ENCODE data around the gene LRRC49.

LRRC49 gene

DNA sequence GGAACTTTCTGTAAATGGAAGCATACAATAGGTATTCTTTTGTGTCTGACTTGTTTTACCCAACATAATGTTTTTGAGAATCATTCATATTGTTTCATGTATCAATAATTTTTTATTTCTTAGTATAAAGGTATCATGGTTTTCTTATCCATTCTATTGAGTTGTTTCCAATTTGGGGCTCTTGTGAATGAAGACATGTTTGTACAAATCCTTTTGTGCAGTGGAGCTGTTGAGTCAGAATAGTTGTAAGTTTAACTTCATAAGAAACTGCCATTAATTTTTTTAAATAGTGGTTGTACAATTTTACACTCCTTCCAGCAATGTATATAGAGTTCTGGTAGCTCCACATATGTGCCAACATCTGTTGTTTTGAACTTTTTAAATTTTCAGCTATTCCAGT lies 163.5 kb downstream of the LRRC49 start:
- Mint-ChIP-seq H3K9me3 (peaks cover 8% of the 10 kb centered on the region), H3K4me3 (no peak overlapping the region), H3K4me1 (ENCODE audit: low read depth) (no peaks in the 10 kb centered on the region), H3K36me3 (ENCODE audit: low read depth) (no peaks in the 10 kb centered on the region), H3K27ac (no peak overlapping the region), H3K27me3 (peaks cover 25% of the 10 kb centered on the region)
- DNase-seq: no peak

DNA sequence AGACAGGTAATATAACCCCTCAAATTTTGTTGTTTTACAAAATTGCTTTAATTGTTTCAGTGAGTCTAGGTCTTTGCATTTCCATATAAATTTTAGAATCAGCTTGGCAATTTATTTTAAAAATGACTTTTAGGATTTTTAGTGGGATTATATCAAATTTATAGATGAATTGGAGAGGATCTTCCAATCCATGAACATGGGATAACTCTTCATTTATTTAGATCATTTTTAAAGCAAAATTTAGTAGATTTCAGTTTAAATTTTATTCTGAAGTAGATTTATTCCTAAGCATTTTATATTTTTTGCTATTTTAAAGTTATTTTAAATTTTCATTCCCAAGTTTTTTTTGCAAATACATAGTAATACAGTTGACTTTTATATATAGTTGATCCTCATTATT lies 164.5 kb downstream of the LRRC49 start:
- DNase-seq: no peak
- H3K27ac Mint-ChIP-seq: no peak overlapping the region
- no peak overlapping the region for H3K4me3 Mint-ChIP-seq
- no peaks in the 10 kb centered on the region for H3K4me1 Mint-ChIP-seq (ENCODE audit: low read depth)
- peaks cover 29% of the 10 kb centered on the region for H3K27me3 Mint-ChIP-seq
- H3K9me3 Mint-ChIP-seq: peaks cover 8% of the 10 kb centered on the region
- H3K36me3 Mint-ChIP-seq (ENCODE audit: low read depth): no peaks in the 10 kb centered on the region

DNA sequence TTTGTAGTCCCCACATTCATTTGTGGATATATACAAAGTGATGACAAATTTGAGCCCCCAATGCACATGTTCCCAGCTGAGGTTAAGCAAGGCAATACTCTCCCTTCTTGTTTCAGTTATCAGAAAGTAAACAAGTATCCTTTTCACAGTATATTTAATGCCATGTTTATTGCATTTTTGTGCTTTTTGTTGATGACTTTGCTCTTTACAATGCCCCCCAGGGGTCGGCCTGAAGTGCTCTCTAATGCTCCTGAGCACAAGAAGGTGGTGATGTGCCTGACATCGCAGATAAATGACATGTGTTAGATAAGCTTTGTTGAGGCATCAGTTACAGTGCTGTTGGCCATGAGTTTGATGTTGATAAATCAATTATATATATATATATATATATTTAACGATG lies 165.0 kb downstream of the LRRC49 start:
- Mint-ChIP-seq H3K4me1 (ENCODE audit: low read depth) (no peaks in the 10 kb centered on the region), H3K27ac (no peak overlapping the region), H3K4me3 (no peak overlapping the region), H3K27me3 (peaks cover 27% of the 10 kb centered on the region), H3K9me3 (peaks cover 8% of the 10 kb centered on the region), H3K36me3 (ENCODE audit: low read depth) (no peaks in the 10 kb centered on the region)
- no peak for DNase-seq

DNA sequence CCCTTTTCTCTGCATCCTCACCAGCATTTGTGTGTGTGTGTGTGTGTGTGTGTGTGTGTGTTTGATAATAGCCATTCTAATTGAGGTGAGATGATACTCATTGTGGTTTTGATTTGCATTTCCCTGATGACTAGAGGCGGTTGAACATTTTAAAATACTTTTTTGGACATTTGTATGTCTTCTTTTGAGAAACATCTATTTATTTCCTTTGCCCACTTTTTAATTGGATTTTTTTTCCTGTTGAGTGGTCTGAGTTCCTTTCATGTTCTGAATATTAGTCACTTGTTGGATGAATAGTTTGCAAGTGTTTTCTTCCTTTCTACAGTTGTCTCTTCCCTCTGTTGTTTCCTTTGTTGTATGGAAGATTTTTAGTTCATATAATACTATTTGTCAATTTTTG lies 168.4 kb downstream of the LRRC49 start:
- no peak for DNase-seq
- H3K36me3 Mint-ChIP-seq (ENCODE audit: low read depth): no peaks in the 10 kb centered on the region

DNA sequence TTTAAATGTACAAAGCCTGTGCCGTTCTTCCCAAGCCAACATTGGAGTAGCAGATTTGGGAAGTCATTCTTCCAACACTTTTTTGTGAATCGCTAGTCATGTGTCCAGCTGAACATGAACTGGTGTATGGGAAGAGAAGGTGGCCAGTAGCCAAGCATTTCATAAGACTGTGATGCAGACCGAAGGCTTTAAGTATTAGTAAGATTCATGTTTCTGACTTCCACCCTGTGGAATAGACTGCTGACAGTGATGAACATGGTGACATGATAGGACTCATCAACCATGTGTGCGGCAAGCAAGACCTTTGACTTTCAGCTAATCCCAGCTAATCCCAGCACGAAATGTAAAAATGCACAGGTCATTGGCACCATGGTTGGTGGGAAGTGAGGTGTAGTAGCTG lies 174.4 kb downstream of the LRRC49 start:
- H3K27me3 Mint-ChIP-seq: peaks cover 48% of the 10 kb centered on the region
- no peaks in the 10 kb centered on the region for H3K4me1 Mint-ChIP-seq (ENCODE audit: low read depth)
- H3K27ac Mint-ChIP-seq: no peak overlapping the region
- H3K9me3 Mint-ChIP-seq: no peaks in the 10 kb centered on the region
- no peak overlapping the region for H3K4me3 Mint-ChIP-seq
- no peaks in the 10 kb centered on the region for H3K36me3 Mint-ChIP-seq (ENCODE audit: low read depth)
- no peak for DNase-seq

More for the DNA sequence above, 168.4 kb downstream of the LRRC49 start:
- Mint-ChIP-seq H3K27me3 (peaks cover 34% of the 10 kb centered on the region), H3K4me3 (no peak overlapping the region), H3K9me3 (peaks cover 8% of the 10 kb centered on the region), H3K27ac (no peak overlapping the region), H3K4me1 (ENCODE audit: low read depth) (no peaks in the 10 kb centered on the region)

DNA sequence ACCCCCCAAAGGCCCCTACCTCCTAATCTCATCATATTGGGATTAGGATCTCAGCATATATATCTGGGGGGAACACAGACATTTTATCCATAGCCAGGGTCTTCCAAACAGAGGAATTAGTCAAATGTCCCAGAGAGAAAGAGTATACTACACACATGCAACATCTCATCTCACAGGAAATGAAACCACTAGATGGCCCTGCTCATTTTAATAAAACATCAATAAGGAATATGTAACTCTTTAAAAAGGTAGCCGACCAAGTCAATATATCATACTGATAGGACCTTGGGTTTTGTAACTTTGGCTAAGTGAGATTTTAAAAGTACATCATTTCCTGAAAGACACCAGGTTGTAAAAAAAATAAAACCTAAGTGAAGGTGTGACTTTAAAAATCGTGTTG lies 177.1 kb downstream of the LRRC49 start:
- Mint-ChIP-seq H3K27ac (no peak overlapping the region), H3K9me3 (no peaks in the 10 kb centered on the region), H3K27me3 (peaks cover 40% of the 10 kb centered on the region), H3K4me3 (no peak overlapping the region), H3K36me3 (ENCODE audit: low read depth) (no peaks in the 10 kb centered on the region), H3K4me1 (ENCODE audit: low read depth) (no peaks in the 10 kb centered on the region)
- DNase-seq: no peak

DNA sequence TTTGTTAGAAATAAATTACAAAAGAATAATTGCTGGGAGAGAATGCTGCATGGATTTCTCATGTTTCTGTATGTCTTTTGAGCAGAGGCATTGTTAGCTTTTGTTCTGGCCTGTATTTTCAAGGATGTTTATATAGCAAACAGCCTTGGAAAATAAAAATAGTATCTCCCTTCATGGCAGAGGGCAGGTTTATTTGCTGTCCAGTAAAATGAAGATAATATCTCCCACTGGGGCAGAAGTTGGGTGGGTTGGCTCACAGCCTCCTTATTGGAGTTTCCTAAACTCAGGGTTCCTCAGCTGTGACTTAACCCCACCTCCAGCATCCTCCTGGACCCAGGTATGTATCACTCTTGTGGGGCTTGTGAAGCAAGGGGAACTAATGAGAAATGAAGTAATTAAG lies 178.9 kb downstream of the LRRC49 start:
- Mint-ChIP-seq H3K27me3 (peaks cover 30% of the 10 kb centered on the region), H3K36me3 (ENCODE audit: low read depth) (no peaks in the 10 kb centered on the region), H3K4me1 (ENCODE audit: low read depth) (no peaks in the 10 kb centered on the region), H3K27ac (no peak overlapping the region), H3K9me3 (no peaks in the 10 kb centered on the region), H3K4me3 (no peak overlapping the region)
- no peak for DNase-seq

DNA sequence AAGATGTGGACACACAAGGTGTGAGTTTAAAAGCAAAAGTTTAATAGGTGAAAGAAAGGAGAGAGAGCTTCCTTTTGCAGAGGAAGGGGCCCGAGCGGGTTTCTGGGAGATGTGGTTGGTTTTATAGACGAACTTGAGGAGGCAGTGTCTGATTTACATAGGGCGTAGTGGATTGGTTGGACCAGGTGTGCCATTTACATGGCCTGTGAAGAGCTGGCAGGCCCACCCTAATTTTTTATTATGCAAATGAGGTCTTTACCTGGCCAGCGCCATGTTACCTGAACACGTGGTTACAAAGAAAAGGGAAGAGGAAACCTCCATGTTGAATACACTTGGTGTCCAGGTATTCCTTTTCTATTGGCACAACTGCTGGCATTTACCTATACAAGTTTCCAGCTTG lies 179.8 kb downstream of the LRRC49 start:
- H3K27ac Mint-ChIP-seq: no peak overlapping the region
- H3K36me3 Mint-ChIP-seq (ENCODE audit: low read depth): no peaks in the 10 kb centered on the region
- no peaks in the 10 kb centered on the region for H3K4me1 Mint-ChIP-seq (ENCODE audit: low read depth)
- no peaks in the 10 kb centered on the region for H3K9me3 Mint-ChIP-seq
- no peak for DNase-seq
- H3K27me3 Mint-ChIP-seq: peaks cover 22% of the 10 kb centered on the region
- H3K4me3 Mint-ChIP-seq: no peak overlapping the region

DNA sequence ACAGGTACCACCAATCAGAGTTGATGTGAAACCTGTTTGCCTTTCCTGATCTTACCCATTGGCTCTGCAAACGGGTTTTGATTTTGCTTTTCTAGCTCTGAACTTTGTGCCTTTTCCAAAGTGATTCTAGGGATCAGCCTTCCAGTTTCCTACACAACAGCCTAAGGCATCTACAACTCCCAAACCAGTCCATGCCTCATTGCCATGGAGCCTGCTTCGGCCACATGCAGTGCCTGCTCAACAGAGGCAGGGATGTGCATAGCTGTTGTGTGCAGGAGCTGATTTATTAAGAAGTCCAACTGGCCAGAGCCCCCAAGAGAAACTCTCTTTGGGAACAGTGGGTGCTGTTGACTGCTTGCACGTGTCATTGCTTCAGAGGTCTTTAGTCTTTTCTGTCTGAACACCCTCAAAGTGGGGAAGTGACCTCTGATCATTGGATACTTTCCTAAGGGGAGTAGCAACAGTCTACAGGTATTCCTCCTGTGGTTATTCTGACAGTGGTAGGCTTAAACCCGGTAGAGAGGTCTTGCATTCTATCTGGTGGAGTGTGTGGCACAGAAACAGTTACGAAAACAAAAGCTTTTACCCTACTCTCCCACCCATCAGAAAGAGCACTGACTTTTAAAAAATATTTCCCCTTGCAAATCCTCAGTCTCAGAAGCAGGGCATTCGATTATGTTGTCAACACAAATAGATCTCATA lies 186.0 kb downstream of the LRRC49 start:
- Mint-ChIP-seq H3K9me3 (no peaks in the 10 kb centered on the region), H3K36me3 (ENCODE audit: low read depth) (no peaks in the 10 kb centered on the region), H3K4me1 (ENCODE audit: low read depth) (no peaks in the 10 kb centered on the region), H3K27ac (no peak overlapping the region), H3K27me3 (peaks cover 21% of the 10 kb centered on the region), H3K4me3 (no peak overlapping the region)
- DNase-seq: no peak

DNA sequence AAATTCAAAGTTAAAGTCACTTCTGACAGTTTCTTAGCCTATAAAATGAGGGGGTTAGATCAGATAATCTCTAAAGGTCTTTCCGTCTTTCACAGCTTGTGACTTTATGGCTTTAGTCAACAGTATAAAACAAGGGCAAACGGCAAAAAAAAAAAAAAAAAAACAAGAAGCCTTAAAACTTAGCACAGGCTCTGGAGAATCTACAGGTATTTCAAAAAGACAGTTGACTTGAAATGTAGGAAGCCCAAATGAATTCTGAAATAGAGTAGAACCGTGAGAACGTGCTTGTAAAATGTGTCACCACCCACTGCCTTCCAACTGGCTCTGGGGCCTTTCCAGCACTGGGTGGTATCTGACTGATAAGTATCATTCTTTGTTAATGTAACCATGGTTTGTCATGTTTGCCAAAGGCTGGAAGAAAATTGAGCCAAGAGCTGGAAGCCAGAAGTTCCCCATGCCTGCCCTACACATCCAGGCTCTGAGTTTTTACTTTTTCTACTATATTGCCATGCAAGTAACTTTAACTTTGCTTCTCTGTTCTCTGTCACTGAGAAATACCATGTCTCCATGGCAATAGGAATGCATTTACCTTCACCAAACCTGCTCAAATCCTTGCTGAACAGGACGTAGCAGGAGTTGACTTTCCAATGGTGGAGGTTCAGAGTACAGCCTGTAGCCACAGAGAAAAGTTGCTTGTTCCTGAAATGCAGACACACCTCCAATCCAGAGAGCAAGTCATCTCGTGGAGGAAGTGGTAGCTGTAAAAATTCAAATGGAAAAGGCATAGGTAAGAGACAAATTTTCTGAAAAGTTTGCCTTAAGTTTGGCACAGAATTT lies 186.8 kb downstream of the LRRC49 start:
- Mint-ChIP-seq H3K4me1 (ENCODE audit: low read depth) (no peaks in the 10 kb centered on the region), H3K27ac (no peak overlapping the region), H3K36me3 (ENCODE audit: low read depth) (no peaks in the 10 kb centered on the region), H3K9me3 (no peaks in the 10 kb centered on the region), H3K27me3 (peaks cover 26% of the 10 kb centered on the region), H3K4me3 (no peak overlapping the region)
- DNase-seq: no peak

DNA sequence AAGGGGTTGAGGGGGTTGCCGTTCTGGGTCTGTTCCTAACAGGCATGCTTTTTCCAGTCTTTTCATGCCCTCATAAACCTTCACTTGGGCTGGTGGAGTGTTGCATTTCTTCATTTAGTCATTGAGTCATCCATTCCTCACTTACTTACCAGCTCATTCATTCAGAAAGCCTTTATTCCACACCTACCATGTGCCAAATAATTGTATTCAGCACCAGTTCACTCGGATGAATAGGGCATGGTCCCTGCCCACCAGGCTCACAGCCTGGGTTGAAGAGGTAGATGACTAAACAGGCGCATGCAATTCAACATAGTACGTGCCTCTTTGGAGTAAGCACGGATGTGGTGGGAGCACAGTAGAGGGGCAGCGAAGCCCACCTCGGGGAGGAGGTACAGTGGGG lies 187.5 kb downstream of the LRRC49 start:
- Mint-ChIP-seq H3K9me3 (no peaks in the 10 kb centered on the region), H3K4me3 (no peak overlapping the region), H3K36me3 (ENCODE audit: low read depth) (no peaks in the 10 kb centered on the region), H3K4me1 (ENCODE audit: low read depth) (no peaks in the 10 kb centered on the region), H3K27ac (no peak overlapping the region), H3K27me3 (peaks cover 32% of the 10 kb centered on the region)
- no peak for DNase-seq

DNA sequence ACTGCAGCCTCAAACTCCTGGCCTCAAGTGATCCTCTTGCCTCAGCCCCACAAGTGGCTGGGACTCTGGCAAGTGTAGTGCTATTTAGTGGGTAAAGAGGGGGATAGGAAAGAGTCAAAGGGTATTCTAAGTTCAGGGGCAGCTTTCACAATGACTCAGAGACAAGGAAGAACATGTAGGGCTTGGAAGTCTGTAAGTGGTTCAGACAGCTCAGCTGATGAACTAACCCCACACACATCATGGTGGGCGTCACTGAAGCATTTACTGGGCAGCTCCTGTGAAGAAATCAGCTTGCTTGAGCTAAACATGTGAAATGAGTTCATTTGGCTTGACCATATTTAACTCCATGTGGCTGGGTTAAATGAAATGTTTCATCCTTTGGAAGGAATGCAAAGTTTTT lies 188.1 kb downstream of the LRRC49 start:
- H3K36me3 Mint-ChIP-seq (ENCODE audit: low read depth): no peaks in the 10 kb centered on the region
- DNase-seq: no peak
- H3K4me1 Mint-ChIP-seq (ENCODE audit: low read depth): no peaks in the 10 kb centered on the region
- H3K9me3 Mint-ChIP-seq: no peaks in the 10 kb centered on the region
- no peak overlapping the region for H3K27ac Mint-ChIP-seq
- peaks cover 38% of the 10 kb centered on the region for H3K27me3 Mint-ChIP-seq
- no peak overlapping the region for H3K4me3 Mint-ChIP-seq

DNA sequence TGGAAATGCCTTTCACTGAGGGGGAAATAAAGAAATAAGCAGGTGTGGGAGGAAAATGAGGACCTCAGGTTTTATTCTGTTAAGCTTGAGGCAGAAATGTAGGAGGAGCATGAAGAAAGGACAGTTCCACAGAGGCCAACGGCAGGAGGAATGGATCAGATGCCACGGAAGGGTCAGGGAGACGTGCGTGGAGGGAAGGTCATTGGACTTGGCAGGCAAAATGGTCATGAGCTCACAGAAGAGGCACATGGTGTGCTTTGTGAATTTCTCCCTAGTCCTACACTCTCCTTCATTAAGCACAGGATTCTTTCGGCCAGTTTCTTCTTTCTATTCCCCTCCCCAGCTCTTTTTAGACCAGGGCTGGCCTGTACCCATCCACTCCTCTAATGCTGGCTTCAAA lies 190.2 kb downstream of the LRRC49 start:
- H3K36me3 Mint-ChIP-seq (ENCODE audit: low read depth): no peaks in the 10 kb centered on the region
- no peak for DNase-seq
- H3K9me3 Mint-ChIP-seq: no peaks in the 10 kb centered on the region
- peaks cover 52% of the 10 kb centered on the region for H3K27me3 Mint-ChIP-seq
- no peaks in the 10 kb centered on the region for H3K4me1 Mint-ChIP-seq (ENCODE audit: low read depth)
- no peak overlapping the region for H3K27ac Mint-ChIP-seq
- no peak overlapping the region for H3K4me3 Mint-ChIP-seq

DNA sequence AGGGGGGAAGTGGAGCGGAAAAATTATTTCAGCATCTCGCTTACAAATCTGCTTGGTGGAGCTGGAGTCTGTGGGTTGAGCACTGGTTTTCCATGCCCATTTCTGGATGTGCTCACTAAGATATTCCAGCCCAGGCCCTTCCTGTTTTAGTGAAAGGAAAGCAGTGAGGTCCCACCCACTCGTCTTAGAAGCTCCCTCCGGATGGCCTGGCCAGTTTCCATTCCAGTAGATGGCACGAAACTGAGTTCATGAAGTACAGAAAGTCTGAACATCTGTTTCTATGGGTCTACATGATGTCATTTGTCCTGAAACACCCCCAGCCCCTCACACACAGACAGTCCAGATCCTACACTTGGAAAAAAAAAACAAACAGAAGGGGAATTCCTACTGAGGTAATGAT lies 190.7 kb downstream of the LRRC49 start:
- Mint-ChIP-seq H3K27me3 (peaks cover 56% of the 10 kb centered on the region), H3K9me3 (no peaks in the 10 kb centered on the region), H3K27ac (no peak overlapping the region), H3K36me3 (ENCODE audit: low read depth) (no peaks in the 10 kb centered on the region), H3K4me1 (ENCODE audit: low read depth) (no peaks in the 10 kb centered on the region), H3K4me3 (no peak overlapping the region)
- no peak for DNase-seq

DNA sequence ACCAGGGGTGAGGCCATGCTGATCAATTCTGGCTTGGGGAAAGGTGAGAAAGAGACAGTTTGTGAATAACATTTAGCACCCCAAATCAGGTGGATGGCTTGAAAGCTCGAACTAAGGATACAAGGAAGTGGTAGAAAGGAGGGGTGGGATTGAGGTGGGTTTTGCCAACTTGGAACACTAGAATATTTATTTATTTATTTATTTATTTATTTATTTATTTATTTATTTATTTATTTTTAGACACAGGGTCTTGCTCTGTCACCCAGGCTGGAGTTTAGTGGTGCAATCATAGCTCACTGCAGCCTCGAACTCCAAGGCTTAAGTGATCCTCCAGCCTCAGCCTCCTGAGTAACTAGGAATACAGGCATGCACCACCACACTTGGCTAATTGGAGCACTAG lies 191.6 kb downstream of the LRRC49 start:
- no peaks in the 10 kb centered on the region for H3K4me1 Mint-ChIP-seq (ENCODE audit: low read depth)
- no peak overlapping the region for H3K4me3 Mint-ChIP-seq
- H3K36me3 Mint-ChIP-seq (ENCODE audit: low read depth): no peaks in the 10 kb centered on the region
- peaks cover 2% of the 10 kb centered on the region for H3K9me3 Mint-ChIP-seq
- DNase-seq: no peak
- H3K27ac Mint-ChIP-seq: no peak overlapping the region
- peaks cover 56% of the 10 kb centered on the region for H3K27me3 Mint-ChIP-seq

Data from activated T-cell treated with anti-CD3 and anti-CD28 coated beads, Interleukin-2, amount 50 U/mL, for 24 hours (primary cell).